ENCODE data around the gene ZNF785.

- no peak for TF ChIP-seq CTCF (IDR thresholded peaks at IDR 0.05)
- TF ChIP-seq ATF2 (CRISPR knock-in tag; IDR thresholded peaks at IDR 0.05; ENCODE audit: borderline replicate concordance, low read depth): no peak
Observed at GRCh38 chr16:30557707-30557956, 27.9 kb downstream of the ZNF785 start.
